Sigmoid colon (tissue), 3 donors: ENCODE measurements around the gene MAN2A1.

Experiments used
- POLR2A ChIP-seq, 2 donors: fragments of 450-650 bp; IDR thresholded peaks; one replicate each; pipeline ENCODE4 v1.6.1; 2016; ENCODE audit warnings: antibody characterized with exemption in 2 of 2, mild to moderate bottlenecking in 2 of 2, moderate library complexity in 2 of 2
- TF ChIP-seq, protein P1 (sequence below), 4 experiments: fragments of 450-650 bp in 3 of 4; fragments of 200-600 bp in 1 of 4; IDR thresholded peaks; one replicate each; pipeline ENCODE4 v1.5.1; 2016 to 2019; ENCODE audit warnings: antibody characterized with exemption in 4 of 4, mild to moderate bottlenecking in 3 of 4, moderate library complexity in 2 of 4

GRCh38 chr5:109693535-109694400, 4.0 kb downstream of the MAN2A1 start:
- TF ChIP-seq, protein P1, sequence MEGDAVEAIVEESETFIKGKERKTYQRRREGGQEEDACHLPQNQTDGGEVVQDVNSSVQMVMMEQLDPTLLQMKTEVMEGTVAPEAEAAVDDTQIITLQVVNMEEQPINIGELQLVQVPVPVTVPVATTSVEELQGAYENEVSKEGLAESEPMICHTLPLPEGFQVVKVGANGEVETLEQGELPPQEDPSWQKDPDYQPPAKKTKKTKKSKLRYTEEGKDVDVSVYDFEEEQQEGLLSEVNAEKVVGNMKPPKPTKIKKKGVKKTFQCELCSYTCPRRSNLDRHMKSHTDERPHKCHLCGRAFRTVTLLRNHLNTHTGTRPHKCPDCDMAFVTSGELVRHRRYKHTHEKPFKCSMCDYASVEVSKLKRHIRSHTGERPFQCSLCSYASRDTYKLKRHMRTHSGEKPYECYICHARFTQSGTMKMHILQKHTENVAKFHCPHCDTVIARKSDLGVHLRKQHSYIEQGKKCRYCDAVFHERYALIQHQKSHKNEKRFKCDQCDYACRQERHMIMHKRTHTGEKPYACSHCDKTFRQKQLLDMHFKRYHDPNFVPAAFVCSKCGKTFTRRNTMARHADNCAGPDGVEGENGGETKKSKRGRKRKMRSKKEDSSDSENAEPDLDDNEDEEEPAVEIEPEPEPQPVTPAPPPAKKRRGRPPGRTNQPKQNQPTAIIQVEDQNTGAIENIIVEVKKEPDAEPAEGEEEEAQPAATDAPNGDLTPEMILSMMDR (IDR thresholded peaks at IDR 0.05), result no peak
- TF ChIP-seq POLR2A (IDR thresholded peaks at IDR 0.05), result no peak
